Measurements from ENCODE around the gene MEGF11.

The MEGF11 gene

GRCh38 chr15:66098022-66098363, 155.6 kb downstream of the MEGF11 start:
- H3K4me3 ChIP-seq (ENCODE audit: insufficient read length, low read depth): no peak overlapping the region
- no peak overlapping the region for H3K9ac ChIP-seq (ENCODE audit: insufficient read length, low read depth)
- no peaks in the 10 kb centered on the region for H3K36me3 ChIP-seq (ENCODE audit: insufficient read depth, insufficient read length, low read length)
- TF ChIP-seq ZNF274 (IDR thresholded peaks at IDR 0.05; ENCODE audit: low read depth, low read length) (no peak), YY1 (IDR thresholded peaks at IDR 0.05; ENCODE audit: insufficient read depth, insufficient read length) (no peak), SUZ12 (IDR thresholded peaks at IDR 0.05; ENCODE audit: extremely low read depth, insufficient read depth, insufficient read length) (no peak)
- H3K9me3 ChIP-seq (ENCODE audit: insufficient read depth, low read length): no peaks in the 10 kb centered on the region
- H3K4me1 ChIP-seq (ENCODE audit: insufficient read depth, insufficient read length): peaks cover 22% of the 10 kb centered on the region
- H3K27me3 ChIP-seq (ENCODE audit: insufficient read depth, insufficient read length): no peaks in the 10 kb centered on the region
- no peak for DNase-seq (ENCODE audit: low read depth, low spot score)

- no peak for DNase-seq (ENCODE audit: low read depth, low spot score)
- no peak overlapping the region for H3K9ac ChIP-seq (ENCODE audit: insufficient read length, low read depth)
- H3K36me3 ChIP-seq (ENCODE audit: insufficient read depth, insufficient read length, low read length): no peaks in the 10 kb centered on the region
- no peaks in the 10 kb centered on the region for H3K27me3 ChIP-seq (ENCODE audit: insufficient read depth, insufficient read length)
- no peak overlapping the region for H3K4me3 ChIP-seq (ENCODE audit: insufficient read length, low read depth)
- TF ChIP-seq SUZ12 (IDR thresholded peaks at IDR 0.05; ENCODE audit: extremely low read depth, insufficient read depth, insufficient read length) (no peak), ZNF274 (IDR thresholded peaks at IDR 0.05; ENCODE audit: low read depth, low read length) (no peak)
- peaks cover 22% of the 10 kb centered on the region for H3K4me1 ChIP-seq (ENCODE audit: insufficient read depth, insufficient read length)
- H3K9me3 ChIP-seq (ENCODE audit: insufficient read depth, low read length): no peaks in the 10 kb centered on the region
Measured at GRCh38 chr15:66097151-66098021, 156.2 kb downstream of the MEGF11 start.

GRCh38 chr15:66096688-66097058, 156.9 kb downstream of the MEGF11 start:
- DNase-seq (ENCODE audit: low read depth, low spot score): no peak
- peaks cover 22% of the 10 kb centered on the region for H3K4me1 ChIP-seq (ENCODE audit: insufficient read depth, insufficient read length)
- H3K36me3 ChIP-seq (ENCODE audit: insufficient read depth, insufficient read length, low read length): no peaks in the 10 kb centered on the region
- no peak overlapping the region for H3K9ac ChIP-seq (ENCODE audit: insufficient read length, low read depth)
- no peaks in the 10 kb centered on the region for H3K9me3 ChIP-seq (ENCODE audit: insufficient read depth, low read length)
- TF ChIP-seq ZNF274 (IDR thresholded peaks at IDR 0.05; ENCODE audit: low read depth, low read length) (no peak), YY1 (IDR thresholded peaks at IDR 0.05; ENCODE audit: insufficient read depth, insufficient read length) (no peak), SUZ12 (IDR thresholded peaks at IDR 0.05; ENCODE audit: extremely low read depth, insufficient read depth, insufficient read length) (no peak)
- H3K4me3 ChIP-seq (ENCODE audit: insufficient read length, low read depth): no peak overlapping the region
- no peaks in the 10 kb centered on the region for H3K27me3 ChIP-seq (ENCODE audit: insufficient read depth, insufficient read length)

GRCh38 chr15:66095871-66096687, 157.5 kb downstream of the MEGF11 start:
- no peak for TF ChIP-seq ZNF274 (IDR thresholded peaks at IDR 0.05; ENCODE audit: low read depth, low read length)
- no peak for DNase-seq (ENCODE audit: low read depth, low spot score)
- Histone ChIP-seq H3K9ac (ENCODE audit: insufficient read length, low read depth) (no peak overlapping the region), H3K27me3 (ENCODE audit: insufficient read depth, insufficient read length) (no peaks in the 10 kb centered on the region), H3K4me3 (ENCODE audit: insufficient read length, low read depth) (no peak overlapping the region), H3K36me3 (ENCODE audit: insufficient read depth, insufficient read length, low read length) (no peaks in the 10 kb centered on the region), H3K9me3 (ENCODE audit: insufficient read depth, low read length) (no peaks in the 10 kb centered on the region), H3K4me1 (ENCODE audit: insufficient read depth, insufficient read length) (peaks cover 19% of the 10 kb centered on the region)

- Histone ChIP-seq H3K36me3 (ENCODE audit: insufficient read depth, insufficient read length, low read length) (no peaks in the 10 kb centered on the region), H3K9me3 (ENCODE audit: insufficient read depth, low read length) (no peaks in the 10 kb centered on the region), H3K9ac (ENCODE audit: insufficient read length, low read depth) (no peak overlapping the region), H3K27me3 (ENCODE audit: insufficient read depth, insufficient read length) (no peaks in the 10 kb centered on the region), H3K4me3 (ENCODE audit: insufficient read length, low read depth) (no peak overlapping the region), H3K4me1 (ENCODE audit: insufficient read depth, insufficient read length) (peaks cover 10% of the 10 kb centered on the region)
- no peak for DNase-seq (ENCODE audit: low read depth, low spot score)
- TF ChIP-seq YY1 (IDR thresholded peaks at IDR 0.05; ENCODE audit: insufficient read depth, insufficient read length) (no peak), ZNF274 (IDR thresholded peaks at IDR 0.05; ENCODE audit: low read depth, low read length) (no peak), SUZ12 (IDR thresholded peaks at IDR 0.05; ENCODE audit: extremely low read depth, insufficient read depth, insufficient read length) (no peak)
Measured at GRCh38 chr15:66094331-66094730, 159.2 kb downstream of the MEGF11 start.

- Histone ChIP-seq H3K9me3 (ENCODE audit: insufficient read depth, low read length) (no peaks in the 10 kb centered on the region), H3K9ac (ENCODE audit: insufficient read length, low read depth) (no peak overlapping the region), H3K4me1 (ENCODE audit: insufficient read depth, insufficient read length) (peaks cover 10% of the 10 kb centered on the region), H3K36me3 (ENCODE audit: insufficient read depth, insufficient read length, low read length) (no peaks in the 10 kb centered on the region), H3K4me3 (ENCODE audit: insufficient read length, low read depth) (no peak overlapping the region), H3K27me3 (ENCODE audit: insufficient read depth, insufficient read length) (no peaks in the 10 kb centered on the region)
- TF ChIP-seq ZNF274 (IDR thresholded peaks at IDR 0.05; ENCODE audit: low read depth, low read length): no peak
- no peak for TF ChIP-seq SUZ12 (IDR thresholded peaks at IDR 0.05; ENCODE audit: extremely low read depth, insufficient read depth, insufficient read length)
- TF ChIP-seq YY1 (IDR thresholded peaks at IDR 0.05; ENCODE audit: insufficient read depth, insufficient read length): no peak
- no peak for DNase-seq (ENCODE audit: low read depth, low spot score)
Measured at GRCh38 chr15:66092053-66093016, 161.2 kb downstream of the MEGF11 start.
